Caco-2 (cell line): ENCODE data around the gene RING1. TPM values are rescaled to one million over a fixed set of nuclear protein-coding genes. Genes with fewer than 3 reads are reported as not detected.

Source experiments
- BruUV-seq: library from RNA; stranded (reverse); fragments of 400-500 nt; replicated peaks from 2 replicates; lab custom pipeline; 2021; lab: Mats Ljungman, UMichigan
- CTCF ChIA-PET: fragments of 300-600 bp; sonication (Branson Sonifier 250); formaldehyde crosslinking; loops from one replicate; lab custom pipeline; 2022; ENCODE audit warnings: antibody characterized with exemption; lab: Charles Lee
- POLR2A ChIA-PET: fragments of 300-600 bp; sonication (Branson Sonifier 250); formaldehyde crosslinking; loops from one replicate; lab custom pipeline; 2022; ENCODE audit warnings: antibody characterized with exemption; lab: Charles Lee
- DNase-seq, 2 experiments: peaks; one replicate each; pipeline versions ENCODE4 v3.0.0 to v3.0.0-alpha.2; 2020 to 2022
- H3K27me3 ChIP-seq: replicated peaks from 2 replicates; pipeline ENCODE4 v1.6.0; 2011; ENCODE audit warnings: low read length; ENCODE audit not compliant: control insufficient read depth, insufficient read depth
- H3K36me3 ChIP-seq: 2 replicates; pipeline ENCODE4 v1.5.1; 2011; ENCODE audit warnings: low read length; ENCODE audit not compliant: control insufficient read depth, insufficient read depth
- H3K4me1 ChIP-seq: fragments of 250-450 bp; sonication (Bioruptor Pico); 2 replicates; pipeline ENCODE4 v1.5.1; 2020; ENCODE audit warnings: mild to moderate bottlenecking
- H3K4me3 ChIP-seq: 2 replicates; pipeline ENCODE4 v1.5.1; 2011; ENCODE audit warnings: low read depth, mild to moderate bottlenecking, control low read depth, low read length
- H3K9me3 ChIP-seq: fragments of 250-450 bp; sonication (Bioruptor Pico); 2 replicates; pipeline ENCODE4 v1.5.1; 2020; ENCODE audit warnings: mild to moderate bottlenecking, moderate library complexity
- H3K27ac Mint-ChIP-seq: one replicate; pipeline ENCODE4 v1.8.0; 2022; ENCODE audit warnings: mixed read lengths; ENCODE audit not compliant: unreplicated experiment
- H3K27me3 Mint-ChIP-seq: one replicate; pipeline ENCODE4 v1.8.0; 2022; ENCODE audit warnings: mixed read lengths; ENCODE audit not compliant: insufficient read depth, unreplicated experiment
- H3K36me3 Mint-ChIP-seq: one replicate; pipeline ENCODE4 v1.8.0; 2022; ENCODE audit warnings: mild to moderate bottlenecking, mixed read lengths; ENCODE audit not compliant: insufficient read depth, unreplicated experiment
- H3K4me1 Mint-ChIP-seq: one replicate; pipeline ENCODE4 v1.8.0; 2022; ENCODE audit warnings: low read depth, mixed read lengths; ENCODE audit not compliant: unreplicated experiment
- H3K4me3 Mint-ChIP-seq: one replicate; pipeline ENCODE4 v1.8.0; 2022; ENCODE audit warnings: mild to moderate bottlenecking, moderate library complexity, mixed read lengths; ENCODE audit not compliant: unreplicated experiment
- H3K9me3 Mint-ChIP-seq: one replicate; pipeline ENCODE4 v1.8.0; 2022; ENCODE audit warnings: mixed read lengths; ENCODE audit not compliant: unreplicated experiment
- intact Hi-C: fragments of 100-400 bp; cut with micrococcal nuclease; formaldehyde crosslinking; loops from one replicate; pipeline ENCODE4 v1.10.0; 2022; ENCODE audit not compliant: unreplicated experiment
- total RNA-seq: library from RNA; stranded (reverse); gene quantifications from 2 replicates; pipeline ENCODE4 v1.2.3, GENCODE V29; 2022
- TF ChIP-seq, protein P1 (sequence below), 2 experiments: fragments of 200-600 bp in 1 of 2; IDR thresholded peaks; 1 replicate in 1 of 2; 2 replicates in 1 of 2; pipeline versions ENCODE4 v1.5.1 to v1.8.0; 2011 to 2022; ENCODE audit warnings: antibody characterized with exemption in 1 of 2, control low read depth in 1 of 2, inconsistent platforms in 1 of 2, low read depth in 1 of 2, low read length in 1 of 2, mild to moderate bottlenecking in 1 of 2, moderate library complexity in 1 of 2; ENCODE audit not compliant: insufficient read depth in 1 of 2, severe bottlenecking in 1 of 2, unreplicated experiment in 1 of 2

The RING1 gene
- total RNA-seq, 1 experiment from 2014 or later: 32.0 TPM

DNA sequence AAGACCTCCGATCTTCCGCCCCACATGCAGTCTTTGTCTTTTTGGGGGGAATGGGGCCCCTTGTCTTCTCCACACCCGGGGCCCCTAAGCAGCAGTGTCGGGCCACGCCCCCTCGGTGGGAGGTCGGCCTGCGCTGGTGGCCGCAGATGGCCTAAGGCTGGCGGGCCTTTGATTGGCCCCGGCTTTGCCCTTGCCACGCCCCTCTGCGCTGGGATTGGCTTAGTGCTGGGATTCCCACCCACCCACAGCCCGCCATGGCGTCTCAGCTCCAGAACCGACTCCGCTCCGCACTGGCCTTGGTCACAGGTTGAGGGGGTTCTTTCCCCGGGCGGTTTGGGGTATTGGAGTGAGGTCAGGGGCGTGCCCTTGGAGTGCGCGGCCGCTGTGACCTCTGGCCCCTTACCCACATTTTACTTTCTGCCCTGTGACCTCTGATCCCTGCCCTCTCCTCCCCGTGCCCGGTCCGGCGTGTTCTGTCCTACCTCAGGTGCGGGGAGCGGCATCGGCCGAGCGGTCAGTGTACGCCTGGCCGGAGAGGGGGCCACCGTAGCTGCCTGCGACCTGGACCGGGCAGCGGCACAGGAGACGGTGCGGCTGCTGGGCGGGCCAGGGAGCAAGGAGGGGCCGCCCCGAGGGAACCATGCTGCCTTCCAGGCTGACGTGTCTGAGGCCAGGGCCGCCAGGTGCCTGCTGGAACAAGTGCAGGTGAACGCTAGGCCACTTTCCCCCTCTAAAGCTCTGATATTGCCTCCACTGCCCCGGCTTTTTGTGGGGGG is 3.7 kb upstream of the RING1 start, which contains the start of gene HSD17B8:
HSD17B8 (plus strand) TSS at position 241 of the 776 bp plus-strand sequence; CDS start at position 255, 14 bp downstream.
- Histone ChIP-seq H3K9me3 (no peaks in the 10 kb centered on the region), H3K27me3 (no peaks in the 10 kb centered on the region), H3K4me3 (peak within 1 kb of the TSS; percentile 69), H3K4me1 (peaks cover 22% of the 10 kb centered on the region), H3K36me3 (peaks cover 13% of the 10 kb centered on the region)
- H3K9me3 Mint-ChIP-seq: no peaks in the 10 kb centered on the region
- peak within 1 kb of the TSS; percentile 90 for H3K27ac Mint-ChIP-seq
- no TSS peak for BruUV-seq
- H3K27me3 Mint-ChIP-seq: no peaks in the 10 kb centered on the region
- peaks cover 74% of the 10 kb centered on the region for H3K36me3 Mint-ChIP-seq
- POLR2A ChIA-PET: interaction anchor here (0.7 to 1.6 kb wide), 3 partner anchors 84 to 1701 kb away, joined by 3 to 16 read pairs (median 9); partner anchors contain the start of gene WDR46
- intact Hi-C loops: loop anchor here (1.0 kb wide), 1 partner anchor 44 kb away; no protein-coding TSS in a partner anchor
- CTCF ChIA-PET: interaction anchor here (1.0 to 1.6 kb wide), 3 partner anchors 44 to 271 kb away, joined by 7 to 11 read pairs (median 7); no protein-coding TSS in a partner anchor
- peaks cover 31% of the 10 kb centered on the region for H3K4me1 Mint-ChIP-seq
- peak; percentile 93 for DNase-seq
- H3K4me3 Mint-ChIP-seq: peak within 1 kb of the TSS; percentile 90
- TF ChIP-seq, protein P1, sequence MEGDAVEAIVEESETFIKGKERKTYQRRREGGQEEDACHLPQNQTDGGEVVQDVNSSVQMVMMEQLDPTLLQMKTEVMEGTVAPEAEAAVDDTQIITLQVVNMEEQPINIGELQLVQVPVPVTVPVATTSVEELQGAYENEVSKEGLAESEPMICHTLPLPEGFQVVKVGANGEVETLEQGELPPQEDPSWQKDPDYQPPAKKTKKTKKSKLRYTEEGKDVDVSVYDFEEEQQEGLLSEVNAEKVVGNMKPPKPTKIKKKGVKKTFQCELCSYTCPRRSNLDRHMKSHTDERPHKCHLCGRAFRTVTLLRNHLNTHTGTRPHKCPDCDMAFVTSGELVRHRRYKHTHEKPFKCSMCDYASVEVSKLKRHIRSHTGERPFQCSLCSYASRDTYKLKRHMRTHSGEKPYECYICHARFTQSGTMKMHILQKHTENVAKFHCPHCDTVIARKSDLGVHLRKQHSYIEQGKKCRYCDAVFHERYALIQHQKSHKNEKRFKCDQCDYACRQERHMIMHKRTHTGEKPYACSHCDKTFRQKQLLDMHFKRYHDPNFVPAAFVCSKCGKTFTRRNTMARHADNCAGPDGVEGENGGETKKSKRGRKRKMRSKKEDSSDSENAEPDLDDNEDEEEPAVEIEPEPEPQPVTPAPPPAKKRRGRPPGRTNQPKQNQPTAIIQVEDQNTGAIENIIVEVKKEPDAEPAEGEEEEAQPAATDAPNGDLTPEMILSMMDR (IDR thresholded peaks at IDR 0.05; ENCODE audit: insufficient read depth in 1 of 2, low read depth in 1 of 2, low read length in 1 of 2, severe bottlenecking in 1 of 2, unreplicated experiment in 1 of 2): no peak

GRCh38 chr6:33205191-33206026 is 2.9 kb upstream of the RING1 start:
- POLR2A ChIA-PET: interaction anchor here (0.5 to 1.6 kb wide), 2 partner anchors 234 to 235 kb away, joined by 4 to 16 read pairs; no protein-coding TSS in a partner anchor
- peak overlapping the region; percentile 90 for H3K4me3 Mint-ChIP-seq
- intact Hi-C loops: loop anchor here (1.0 kb wide), 1 partner anchor 43 kb away; no protein-coding TSS in a partner anchor
- no peaks in the 10 kb centered on the region for H3K27me3 ChIP-seq
- TF ChIP-seq, protein P1 (IDR thresholded peaks at IDR 0.05; ENCODE audit: insufficient read depth in 1 of 2, low read depth in 1 of 2, low read length in 1 of 2, severe bottlenecking in 1 of 2, unreplicated experiment in 1 of 2): no peak
- peaks cover 80% of the 10 kb centered on the region for H3K36me3 Mint-ChIP-seq
- no TSS peak for BruUV-seq
- peaks cover 31% of the 10 kb centered on the region for H3K4me1 Mint-ChIP-seq
- no peaks in the 10 kb centered on the region for H3K27me3 Mint-ChIP-seq
- H3K27ac Mint-ChIP-seq: peak overlapping the region; percentile 90
- peak overlapping the region; percentile 69 for H3K4me3 ChIP-seq
- H3K9me3 ChIP-seq: no peaks in the 10 kb centered on the region
- DNase-seq: peak in 1 of 2 experiments; percentile 39
- H3K9me3 Mint-ChIP-seq: no peaks in the 10 kb centered on the region
- CTCF ChIA-PET: interaction anchor here (1.0 to 1.6 kb wide), 2 partner anchors 43 to 221 kb away, joined by 7 to 11 read pairs; no protein-coding TSS in a partner anchor
- peaks cover 22% of the 10 kb centered on the region for H3K4me1 ChIP-seq
- peaks cover 17% of the 10 kb centered on the region for H3K36me3 ChIP-seq
